ENCODE data around the gene DNAH11. TPM values are rescaled to one million over a fixed set of nuclear protein-coding genes. Genes with fewer than 3 reads are reported as not detected.
"Not testable (repeated sequence)": the region's sequence is repeated elsewhere in the genome, so short reads cannot be mapped to it uniquely, and the experiment has no call there.

Gene DNAH11
- total RNA-seq, 6 experiments from 2014 or later, result 0.17 to 5.5 (median 1.2) TPM

DNA sequence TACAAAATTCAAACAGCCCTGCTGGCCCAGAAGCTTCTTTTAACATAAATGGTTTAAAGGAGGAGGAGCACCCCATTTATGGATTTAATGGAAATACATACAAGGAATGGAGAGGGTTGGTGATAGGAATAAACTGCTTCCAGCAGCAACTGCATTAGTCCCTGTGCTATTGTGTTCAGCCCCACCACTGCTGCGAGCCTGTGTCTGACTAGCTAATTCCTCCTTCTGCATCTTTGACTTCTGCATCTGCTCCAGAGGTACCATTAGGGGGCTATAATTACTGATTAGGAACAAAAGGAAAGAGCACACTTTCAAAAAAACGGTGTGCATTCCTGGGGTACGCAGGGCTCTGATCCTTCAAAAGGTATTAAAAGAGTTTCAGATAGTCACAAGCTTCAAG is 378.1 kb downstream of the DNAH11 start:
- TF ChIP-seq CTCF (IDR thresholded peaks at IDR 0.05), result no peak
- no peak for TF ChIP-seq POLR2A (IDR thresholded peaks at IDR 0.05)
- H3K36me3 ChIP-seq, result peaks cover 0 to 3% (median 0%) of the 10 kb centered on the region in 4 donors
- intact Hi-C loops (cut with DNase I), result no loop called here
- ATAC-seq (no peak), DNase-seq (no peak)
- H3K27me3 ChIP-seq, result no peaks in the 10 kb centered on the region
- H3K4me1 ChIP-seq, result no peaks in the 10 kb centered on the region
- H3K27ac ChIP-seq, result no peak overlapping the region
- 57% methylated on average over 3 of the region's 3 CpGs for WGBS (ENCODE audit: insufficient coverage, low coverage, low lambda C conversion rate, missing lambda C conversion rate)
- no peaks in the 10 kb centered on the region for H3K9me3 ChIP-seq
- H3K4me3 ChIP-seq, result no peak overlapping the region

- Histone ChIP-seq H3K9me3 (no peaks in the 10 kb centered on the region), H3K36me3 (no peaks in the 10 kb centered on the region), H3K27ac (no peak overlapping the region), H3K27me3 (no peaks in the 10 kb centered on the region), H3K4me3 (no peak overlapping the region), H3K4me1 (no peaks in the 10 kb centered on the region)
- no peak for DNase-seq
- 84% methylated on average over 5 of the region's 5 CpGs for WGBS (ENCODE audit: insufficient coverage, low coverage, low lambda C conversion rate, missing lambda C conversion rate)
- no peak for ATAC-seq
- intact Hi-C loops (cut with DNase I), result no loop called here
- TF ChIP-seq CTCF (IDR thresholded peaks at IDR 0.05), result no peak
- TF ChIP-seq POLR2A (IDR thresholded peaks at IDR 0.05), result no peak
Measured at GRCh38 chr7:21922605-21923004, 379.8 kb downstream of the DNAH11 start.

- H3K36me3 ChIP-seq, result no peaks in the 10 kb centered on the region
- H3K4me1 ChIP-seq, result no peaks in the 10 kb centered on the region
- H3K27me3 ChIP-seq, result no peaks in the 10 kb centered on the region
- WGBS (ENCODE audit: insufficient coverage, low coverage, low lambda C conversion rate, missing lambda C conversion rate), result 68% methylated on average over 2 of the region's 2 CpGs
- TF ChIP-seq CTCF (IDR thresholded peaks at IDR 0.05) (no peak), POLR2A (IDR thresholded peaks at IDR 0.05) (no peak)
- ATAC-seq (no peak), DNase-seq (no peak)
- no peak overlapping the region for H3K4me3 ChIP-seq
- intact Hi-C loops (cut with DNase I), result no loop called here
- no peaks in the 10 kb centered on the region for H3K9me3 ChIP-seq
- no peak overlapping the region for H3K27ac ChIP-seq
Measured at GRCh38 chr7:21923658-21924057, 380.8 kb downstream of the DNAH11 start.

- no peak for TF ChIP-seq POLR2A (IDR thresholded peaks at IDR 0.05)
- TF ChIP-seq CTCF (IDR thresholded peaks at IDR 0.05), result no peak
- no peaks in the 10 kb centered on the region for H3K4me1 ChIP-seq
- H3K36me3 ChIP-seq, result no peaks in the 10 kb centered on the region
- intact Hi-C loops (cut with DNase I), result no loop called here
- WGBS (ENCODE audit: insufficient coverage, low coverage, low lambda C conversion rate, missing lambda C conversion rate), result no CpG with 5 or more reads among the region's 1 CpG
- no peak overlapping the region for H3K27ac ChIP-seq
- no peak for DNase-seq
- no peaks in the 10 kb centered on the region for H3K27me3 ChIP-seq
- no peak overlapping the region for H3K4me3 ChIP-seq
- H3K9me3 ChIP-seq, result no peaks in the 10 kb centered on the region
- no peak for ATAC-seq
Measured at GRCh38 chr7:21926448-21926847, 383.6 kb downstream of the DNAH11 start.

DNA sequence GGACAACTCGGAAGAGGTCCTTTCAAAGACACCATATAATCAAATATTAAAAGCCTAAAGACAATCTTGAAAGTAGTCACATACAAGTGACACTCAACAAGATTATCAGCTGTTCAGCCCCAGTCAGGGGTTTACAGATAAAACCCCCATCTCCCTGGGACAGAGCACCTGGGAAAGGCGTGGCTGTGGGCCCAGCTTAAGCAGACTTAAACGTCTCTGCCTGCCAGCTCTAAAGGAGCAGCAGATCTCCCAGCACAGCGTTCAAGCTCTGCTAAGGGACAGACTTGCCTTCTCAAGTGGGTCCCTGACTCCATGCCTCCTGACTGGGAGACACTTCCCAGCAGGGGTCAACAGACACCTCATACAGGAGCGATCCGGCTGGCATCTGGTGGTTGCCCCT is 384.9 kb downstream of the DNAH11 start:
- TF ChIP-seq CTCF (IDR thresholded peaks at IDR 0.05) (no peak), POLR2A (IDR thresholded peaks at IDR 0.05) (no peak)
- Histone ChIP-seq H3K27me3 (no peaks in the 10 kb centered on the region), H3K4me3 (no peak overlapping the region), H3K36me3 (no peaks in the 10 kb centered on the region), H3K9me3 (no peaks in the 10 kb centered on the region), H3K27ac (no peak overlapping the region), H3K4me1 (no peaks in the 10 kb centered on the region)
- ATAC-seq, result no peak
- intact Hi-C loops (cut with DNase I), result no loop called here
- WGBS (ENCODE audit: insufficient coverage, low coverage, low lambda C conversion rate, missing lambda C conversion rate), result 76% methylated on average over 3 of the region's 6 CpGs
- no peak for DNase-seq

DNA sequence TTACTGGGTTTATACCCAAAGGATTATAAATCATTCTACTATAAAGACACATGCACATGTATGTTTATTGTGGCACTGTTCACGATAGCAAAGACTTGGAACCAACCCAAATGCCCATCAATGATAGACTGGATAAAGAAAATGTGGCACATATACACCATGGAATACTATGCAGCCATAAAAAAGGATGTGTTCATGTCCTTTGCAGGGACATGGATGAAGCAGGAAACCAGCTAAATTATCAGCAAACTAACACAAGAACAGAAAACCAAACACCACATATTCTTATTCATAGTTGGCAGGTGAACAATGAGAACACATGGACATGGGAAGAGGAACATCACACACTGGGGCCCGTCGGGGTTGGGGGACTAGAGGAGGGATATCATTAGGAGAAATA is 390.5 kb downstream of the DNAH11 start:
- 66% methylated on average over 3 of the region's 3 CpGs for WGBS (ENCODE audit: insufficient coverage, low coverage, low lambda C conversion rate, missing lambda C conversion rate)
- intact Hi-C loops (cut with DNase I); H3K27ac ChIP-seq; H3K27me3 ChIP-seq; H3K9me3 ChIP-seq; H3K4me1 ChIP-seq; H3K36me3 ChIP-seq; DNase-seq; ATAC-seq; H3K4me3 ChIP-seq: not testable (repeated sequence)
